Endothelial cell of umbilical vein (primary cell): ENCODE measurements around the gene DYNC2LI1.

Experiments
- EZH2 ChIP-seq: IDR thresholded peaks from 2 replicates; pipeline ENCODE4 v1.6.1; 2012; ENCODE audit warnings: borderline replicate concordance, low read depth, mild to moderate bottlenecking, moderate library complexity, low read length, inconsistent platforms; ENCODE audit not compliant: severe bottlenecking
- MAX ChIP-seq: IDR thresholded peaks from 2 replicates; pipeline ENCODE4 v1.6.1; 2011; ENCODE audit not compliant: insufficient read depth, insufficient read length
- MYC ChIP-seq: IDR thresholded peaks from one replicate; pipeline ENCODE4 v1.6.1; 2011; ENCODE audit warnings: mild to moderate bottlenecking, low read depth, low read length
- POLR2A ChIP-seq: IDR thresholded peaks from 2 replicates; pipeline ENCODE4 v1.6.1; 2012; ENCODE audit warnings: low read depth, mild to moderate bottlenecking, control low read depth, low read length
- POLR2AphosphoS5 ChIP-seq: IDR thresholded peaks from 2 replicates; pipeline ENCODE4 v1.6.1; 2012; ENCODE audit warnings: low read depth, mild to moderate bottlenecking, control low read depth, low read length, moderate library complexity; ENCODE audit not compliant: insufficient read depth
- TF ChIP-seq, protein P1 (sequence below), 2 donors: IDR thresholded peaks; 1 replicate in 1 of 2; 2 replicates in 1 of 2; pipeline ENCODE4 v1.5.1; 2011; ENCODE audit warnings: low read length in 2 of 2, mild to moderate bottlenecking in 2 of 2, moderate library complexity in 2 of 2, control low read depth in 1 of 2, inconsistent platforms in 1 of 2, low read depth in 1 of 2; ENCODE audit not compliant: insufficient read depth in 1 of 2; ENCODE audit errors: extremely low read depth in 1 of 2

GRCh38 chr2:43840965-43841364, 67.1 kb downstream of the DYNC2LI1 start:
- TF ChIP-seq, protein P1, sequence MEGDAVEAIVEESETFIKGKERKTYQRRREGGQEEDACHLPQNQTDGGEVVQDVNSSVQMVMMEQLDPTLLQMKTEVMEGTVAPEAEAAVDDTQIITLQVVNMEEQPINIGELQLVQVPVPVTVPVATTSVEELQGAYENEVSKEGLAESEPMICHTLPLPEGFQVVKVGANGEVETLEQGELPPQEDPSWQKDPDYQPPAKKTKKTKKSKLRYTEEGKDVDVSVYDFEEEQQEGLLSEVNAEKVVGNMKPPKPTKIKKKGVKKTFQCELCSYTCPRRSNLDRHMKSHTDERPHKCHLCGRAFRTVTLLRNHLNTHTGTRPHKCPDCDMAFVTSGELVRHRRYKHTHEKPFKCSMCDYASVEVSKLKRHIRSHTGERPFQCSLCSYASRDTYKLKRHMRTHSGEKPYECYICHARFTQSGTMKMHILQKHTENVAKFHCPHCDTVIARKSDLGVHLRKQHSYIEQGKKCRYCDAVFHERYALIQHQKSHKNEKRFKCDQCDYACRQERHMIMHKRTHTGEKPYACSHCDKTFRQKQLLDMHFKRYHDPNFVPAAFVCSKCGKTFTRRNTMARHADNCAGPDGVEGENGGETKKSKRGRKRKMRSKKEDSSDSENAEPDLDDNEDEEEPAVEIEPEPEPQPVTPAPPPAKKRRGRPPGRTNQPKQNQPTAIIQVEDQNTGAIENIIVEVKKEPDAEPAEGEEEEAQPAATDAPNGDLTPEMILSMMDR (IDR thresholded peaks at IDR 0.05; ENCODE audit: extremely low read depth in 1 of 2, insufficient read depth in 1 of 2, low read depth in 1 of 2, low read length in 2 of 2) = no peak
- no peak for TF ChIP-seq POLR2A
- TF ChIP-seq POLR2AphosphoS5 = no peak
- TF ChIP-seq EZH2 = no peak
- no peak for TF ChIP-seq MAX
- TF ChIP-seq MYC = no peak
